CD14-positive monocyte (primary cell): ENCODE measurements around the gene CLCA1. TPM values are rescaled to one million over a fixed set of nuclear protein-coding genes. Genes with fewer than 3 reads are reported as not detected.

Source experiments
- DNase-seq, 3 donors: peaks; one replicate each; pipeline ENCODE4 v3.0.0-alpha.2; 2011 to 2022
- H2AFZ ChIP-seq: 2 replicates; pipeline ENCODE4 v1.6.0; 2012; ENCODE audit warnings: mild to moderate bottlenecking, low read depth, low read length, inconsistent platforms; ENCODE audit not compliant: insufficient read depth, poor library complexity, severe bottlenecking
- H3K27ac ChIP-seq, 2 donors: 1 replicate in 1 of 2; 2 replicates in 1 of 2; pipeline ENCODE4 v1.5.1; 2012 to 2013; ENCODE audit warnings: low read length in 2 of 2, control low read depth in 1 of 2, inconsistent platforms in 1 of 2, low read depth in 1 of 2, mild to moderate bottlenecking in 1 of 2
- H3K27me3 ChIP-seq, 2 donors: one replicate each; pipeline versions ENCODE4 v1.6.0 to v1.6.1; 2011 to 2013; ENCODE audit warnings: low read length in 2 of 2; ENCODE audit not compliant: control insufficient read depth in 2 of 2, insufficient read depth in 2 of 2
- H3K36me3 ChIP-seq, 2 donors: replicated peaks in 1 of 2; 1 replicate in 1 of 2; 2 replicates in 1 of 2; pipeline versions ENCODE4 v1.5.1 to v1.6.1; 2012 to 2013; ENCODE audit warnings: low read length in 2 of 2, control low read depth in 1 of 2, inconsistent platforms in 1 of 2, mild to moderate bottlenecking in 1 of 2; ENCODE audit not compliant: insufficient read depth in 2 of 2, control insufficient read depth in 1 of 2
- H3K4me1 ChIP-seq, 2 donors: 1 replicate in 1 of 2; 2 replicates in 1 of 2; pipeline versions ENCODE4 v1.5.1 to v1.6.1; 2012 to 2013; ENCODE audit warnings: low read length in 2 of 2, control low read depth in 1 of 2, inconsistent platforms in 1 of 2, mild to moderate bottlenecking in 1 of 2, moderate library complexity in 1 of 2; ENCODE audit not compliant: insufficient read depth in 2 of 2, control insufficient read depth in 1 of 2
- H3K4me2 ChIP-seq: replicated peaks from 2 replicates; pipeline ENCODE3; 2012; ENCODE audit warnings: low read length, moderate library complexity, mild to moderate bottlenecking; ENCODE audit not compliant: poor library complexity, severe bottlenecking; ENCODE audit errors: extremely low read depth
- H3K4me3 ChIP-seq, 3 experiments: fragments of 200-600 bp in 1 of 3; sonication (generic) in 1 of 3; replicated peaks in 1 of 3; 1 replicate in 2 of 3; 2 replicates in 1 of 3; pipeline ENCODE4 v1.5.1; 2011 to 2013; ENCODE audit warnings: low read length in 3 of 3, mild to moderate bottlenecking in 3 of 3, control low read depth in 2 of 3, low read depth in 2 of 3, inconsistent platforms in 1 of 3, moderate library complexity in 1 of 3
- H3K79me2 ChIP-seq: 2 replicates; pipeline ENCODE4 v1.6.0; 2012; ENCODE audit warnings: mild to moderate bottlenecking, control low read depth, inconsistent platforms, low read length, moderate library complexity; ENCODE audit not compliant: insufficient read depth
- H3K9ac ChIP-seq: 2 replicates; pipeline ENCODE4 v1.6.0; 2017; ENCODE audit warnings: low read length, mild to moderate bottlenecking; ENCODE audit not compliant: insufficient read depth, poor library complexity, severe bottlenecking
- H3K9me3 ChIP-seq, 2 donors: replicated peaks in 1 of 2; 1 replicate in 1 of 2; 2 replicates in 1 of 2; pipeline versions ENCODE4 v1.5.1 to v1.6.1; 2012 to 2013; ENCODE audit warnings: low read length in 2 of 2, control low read depth in 1 of 2; ENCODE audit not compliant: control insufficient read depth in 1 of 2, insufficient read depth in 1 of 2
- H4K20me1 ChIP-seq: 2 replicates; pipeline ENCODE4 v1.6.0; 2012; ENCODE audit warnings: mild to moderate bottlenecking, low read length, control low read depth, moderate library complexity; ENCODE audit not compliant: insufficient read depth
- H3K27ac Mint-ChIP-seq, 7 donors: one replicate each; pipeline ENCODE4 v1.8.0; 2020; ENCODE audit warnings: mild to moderate bottlenecking in 7 of 7, mixed read lengths in 7 of 7, moderate library complexity in 6 of 7, inconsistent platforms in 2 of 7
- H3K27me3 Mint-ChIP-seq, 3 donors: one replicate each; pipeline ENCODE4 v1.8.0; 2021 to 2022; ENCODE audit warnings: low read depth in 3 of 3, mild to moderate bottlenecking in 3 of 3, mixed read lengths in 3 of 3, moderate library complexity in 3 of 3, inconsistent platforms in 1 of 3
- H3K36me3 Mint-ChIP-seq, 2 donors: one replicate each; pipeline ENCODE4 v1.8.0; 2020; ENCODE audit warnings: mixed read lengths in 2 of 2, inconsistent platforms in 1 of 2, mild to moderate bottlenecking in 1 of 2
- H3K4me1 Mint-ChIP-seq: one replicate; pipeline ENCODE4 v1.8.0; 2020; ENCODE audit warnings: mild to moderate bottlenecking, mixed read lengths
- H3K4me3 Mint-ChIP-seq, 2 donors: one replicate each; pipeline ENCODE4 v1.8.0; 2020; ENCODE audit warnings: mild to moderate bottlenecking in 2 of 2, mixed read lengths in 2 of 2, moderate library complexity in 1 of 2
- H3K9me3 Mint-ChIP-seq, 7 donors: one replicate each; pipeline ENCODE4 v1.8.0; 2020 to 2022; ENCODE audit warnings: mixed read lengths in 7 of 7, mild to moderate bottlenecking in 6 of 7, moderate library complexity in 6 of 7, inconsistent platforms in 2 of 7
- CTCF ChIP-seq: fragments of 200-600 bp; IDR thresholded peaks from one replicate; pipeline ENCODE4 v1.8.0; 2022; ENCODE audit warnings: antibody characterized with exemption, mild to moderate bottlenecking
- WGBS: methylation state at CpG from one replicate; pipeline ENCODE4 v1.1.5; 2013; ENCODE audit warnings: missing lambda C conversion rate; ENCODE audit not compliant: insufficient coverage; 5-methylcytosine and 5-hydroxymethylcytosine counted together
- intact Hi-C, 2 donors: fragments of 100-400 bp; cut with micrococcal nuclease; formaldehyde crosslinking; loops; one replicate each; pipeline versions ENCODE4 v1.15.0 to v1.15.1; 2023
- polyA plus RNA-seq, 3 donors: library from polyadenylated mRNA; depleted of rRNA in 1 of 3; unstranded in 2 of 3; stranded (reverse) in 1 of 3; fragments of 300-500 nt in 2 of 3; fragments of >200 nt in 1 of 3; fragmentation: Illumina TruSeq in 2 of 3; gene quantifications; 1 replicate in 2 of 3; 2 replicates in 1 of 3; pipeline ENCODE4 v1.2.3, GENCODE V29; 2012 to 2021

CLCA1 gene
- polyA plus RNA-seq, 3 donors, result not detected

- WGBS, result no CpG with 5 or more reads among the region's 1 CpG
- Mint-ChIP-seq H3K27ac (no peak overlapping the region), H3K9me3 (no peaks in the 10 kb centered on the region), H3K36me3 (no peaks in the 10 kb centered on the region), H3K27me3 (peaks cover 0 to 2% (median 2%) of the 10 kb centered on the region in 3 donors), H3K4me1 (peaks cover 14% of the 10 kb centered on the region), H3K4me3 (no peak overlapping the region)
- Histone ChIP-seq H3K4me2 (no peak overlapping the region), H3K4me3 (no peak overlapping the region), H4K20me1 (no peaks in the 10 kb centered on the region), H3K9me3 (no peaks in the 10 kb centered on the region), H3K36me3 (no peaks in the 10 kb centered on the region), H3K79me2 (no peaks in the 10 kb centered on the region), H3K4me1 (peaks cover 9 to 14% of the 10 kb centered on the region in 2 donors), H2AFZ (no peak overlapping the region), H3K27ac (no peak overlapping the region), H3K27me3 (no peaks in the 10 kb centered on the region), H3K9ac (no peak overlapping the region)
- TF ChIP-seq CTCF, result no peak
- no peak for DNase-seq
- intact Hi-C loops, result no loop called here
Observed at GRCh38 chr1:86464819-86465218, 3.9 kb upstream of the CLCA1 start.

- H3K79me2 ChIP-seq, result no peaks in the 10 kb centered on the region
- 83% methylated on average over 1 of the region's 2 CpGs for WGBS
- peaks cover 2 to 4% of the 10 kb centered on the region in 2 donors for H3K4me1 ChIP-seq
- peaks cover 0 to 4% (median under 1%) of the 10 kb centered on the region in 3 donors for H3K27me3 Mint-ChIP-seq
- H3K9me3 Mint-ChIP-seq, result no peaks in the 10 kb centered on the region
- H3K4me1 Mint-ChIP-seq, result peaks cover 3% of the 10 kb centered on the region
- H3K27me3 ChIP-seq, result no peaks in the 10 kb centered on the region
- no peak for DNase-seq
- H4K20me1 ChIP-seq, result no peaks in the 10 kb centered on the region
- no peaks in the 10 kb centered on the region for H3K36me3 Mint-ChIP-seq
- H3K4me3 Mint-ChIP-seq, result no peak overlapping the region
- no peak overlapping the region for H3K4me2 ChIP-seq
- intact Hi-C loops, result no loop called here
- H3K9me3 ChIP-seq, result no peaks in the 10 kb centered on the region
- no peak overlapping the region for H3K4me3 ChIP-seq
- H3K36me3 ChIP-seq, result no peaks in the 10 kb centered on the region
- no peak overlapping the region for H3K9ac ChIP-seq
- no peak overlapping the region for H3K27ac Mint-ChIP-seq
- no peak overlapping the region for H3K27ac ChIP-seq
- TF ChIP-seq CTCF, result no peak
- H2AFZ ChIP-seq, result no peak overlapping the region
Observed at GRCh38 chr1:86466109-86466844, 2.5 kb upstream of the CLCA1 start.
